ENCODE results near the gene BRINP2.

BRINP2 gene

GRCh38 chr1:177248258-177248657, 77.5 kb downstream of the BRINP2 start:
- no peaks in the 10 kb centered on the region for H3K4me1 ChIP-seq
- H3K27me3 ChIP-seq (ENCODE audit: low read depth) = no peaks in the 10 kb centered on the region
- no peaks in the 10 kb centered on the region for H3K9me3 ChIP-seq
- in situ Hi-C loops (cut with MboI; ENCODE audit: low sequenced_read_pairs) = no loop called here
- DNase-seq (ENCODE audit: low spot score in 2 of 2) = no peak
- no peak overlapping the region for H3K4me3 ChIP-seq
- H3K36me3 ChIP-seq (replicated peaks) = no peaks in the 10 kb centered on the region

- Histone ChIP-seq H3K27me3 (ENCODE audit: low read depth) (no peaks in the 10 kb centered on the region), H3K36me3 (replicated peaks) (no peaks in the 10 kb centered on the region), H3K4me1 (no peaks in the 10 kb centered on the region), H3K4me3 (no peak overlapping the region), H3K9me3 (no peaks in the 10 kb centered on the region)
- in situ Hi-C loops (cut with MboI; ENCODE audit: low sequenced_read_pairs) = no loop called here
- no peak for DNase-seq (ENCODE audit: low spot score in 2 of 2)
Observed at GRCh38 chr1:177249231-177249630, 78.5 kb downstream of the BRINP2 start.

- H3K4me1 ChIP-seq = no peaks in the 10 kb centered on the region
- no peaks in the 10 kb centered on the region for H3K27me3 ChIP-seq (ENCODE audit: low read depth)
- H3K36me3 ChIP-seq (replicated peaks) = no peaks in the 10 kb centered on the region
- no peak overlapping the region for H3K4me3 ChIP-seq
- in situ Hi-C loops (cut with MboI; ENCODE audit: low sequenced_read_pairs) = no loop called here
- no peak for DNase-seq (ENCODE audit: low spot score in 2 of 2)
- no peaks in the 10 kb centered on the region for H3K9me3 ChIP-seq
Observed at GRCh38 chr1:177252877-177253276, 82.1 kb downstream of the BRINP2 start.

GRCh38 chr1:177255411-177255810, 84.7 kb downstream of the BRINP2 start:
- H3K27me3 ChIP-seq (ENCODE audit: low read depth) = no peaks in the 10 kb centered on the region
- in situ Hi-C loops (cut with MboI; ENCODE audit: low sequenced_read_pairs) = no loop called here
- no peak for DNase-seq (ENCODE audit: low spot score in 2 of 2)
- H3K4me1 ChIP-seq = no peaks in the 10 kb centered on the region
- H3K9me3 ChIP-seq = no peaks in the 10 kb centered on the region
- no peak overlapping the region for H3K4me3 ChIP-seq
- no peaks in the 10 kb centered on the region for H3K36me3 ChIP-seq (replicated peaks)

- H3K4me3 ChIP-seq = no peak overlapping the region
- H3K4me1 ChIP-seq = no peaks in the 10 kb centered on the region
- H3K27me3 ChIP-seq (ENCODE audit: low read depth) = no peaks in the 10 kb centered on the region
- H3K36me3 ChIP-seq (replicated peaks) = no peaks in the 10 kb centered on the region
- in situ Hi-C loops (cut with MboI; ENCODE audit: low sequenced_read_pairs) = no loop called here
- DNase-seq (ENCODE audit: low spot score in 2 of 2) = peak; percentile 26 to 69
- no peaks in the 10 kb centered on the region for H3K9me3 ChIP-seq
Observed at GRCh38 chr1:177256153-177257075, 85.7 kb downstream of the BRINP2 start.

- Histone ChIP-seq H3K9me3 (no peaks in the 10 kb centered on the region), H3K4me1 (no peaks in the 10 kb centered on the region), H3K36me3 (replicated peaks) (no peaks in the 10 kb centered on the region), H3K4me3 (no peak overlapping the region), H3K27me3 (ENCODE audit: low read depth) (no peaks in the 10 kb centered on the region)
- no peak for DNase-seq (ENCODE audit: low spot score in 2 of 2)
- in situ Hi-C loops (cut with MboI; ENCODE audit: low sequenced_read_pairs) = no loop called here
Observed at GRCh38 chr1:177257128-177257527, 86.4 kb downstream of the BRINP2 start.

- Histone ChIP-seq H3K4me3 (no peak overlapping the region), H3K9me3 (no peaks in the 10 kb centered on the region), H3K4me1 (no peaks in the 10 kb centered on the region), H3K27me3 (ENCODE audit: low read depth) (no peaks in the 10 kb centered on the region), H3K36me3 (replicated peaks) (no peaks in the 10 kb centered on the region)
- in situ Hi-C loops (cut with MboI; ENCODE audit: low sequenced_read_pairs) = no loop called here
- no peak for DNase-seq (ENCODE audit: low spot score in 2 of 2)
Observed at GRCh38 chr1:177257576-177257975, 86.8 kb downstream of the BRINP2 start.

- H3K9me3 ChIP-seq = no peaks in the 10 kb centered on the region
- in situ Hi-C loops (cut with MboI; ENCODE audit: low sequenced_read_pairs) = no loop called here
- no peaks in the 10 kb centered on the region for H3K27me3 ChIP-seq (ENCODE audit: low read depth)
- H3K36me3 ChIP-seq (replicated peaks) = no peaks in the 10 kb centered on the region
- H3K4me3 ChIP-seq = no peak overlapping the region
- DNase-seq (ENCODE audit: low spot score in 2 of 2) = no peak
- H3K4me1 ChIP-seq = no peaks in the 10 kb centered on the region
Observed at GRCh38 chr1:177270863-177271262, 100.1 kb downstream of the BRINP2 start.

GRCh38 chr1:177273141-177273540, 102.4 kb downstream of the BRINP2 start:
- no peak for DNase-seq (ENCODE audit: low spot score in 2 of 2)
- Histone ChIP-seq H3K9me3 (no peaks in the 10 kb centered on the region), H3K27me3 (ENCODE audit: low read depth) (no peaks in the 10 kb centered on the region), H3K4me1 (no peaks in the 10 kb centered on the region), H3K36me3 (replicated peaks) (no peaks in the 10 kb centered on the region), H3K4me3 (no peak overlapping the region)
- in situ Hi-C loops (cut with MboI; ENCODE audit: low sequenced_read_pairs) = no loop called here

GRCh38 chr1:177274687-177275211, 104.0 kb downstream of the BRINP2 start:
- Histone ChIP-seq H3K9me3 (no peaks in the 10 kb centered on the region), H3K36me3 (replicated peaks) (no peaks in the 10 kb centered on the region), H3K27me3 (ENCODE audit: low read depth) (no peaks in the 10 kb centered on the region), H3K4me3 (no peak overlapping the region), H3K4me1 (no peaks in the 10 kb centered on the region)
- in situ Hi-C loops (cut with MboI; ENCODE audit: low sequenced_read_pairs) = no loop called here
- no peak for DNase-seq (ENCODE audit: low spot score in 2 of 2)

GRCh38 chr1:177275736-177276135, 105.0 kb downstream of the BRINP2 start:
- H3K9me3 ChIP-seq = no peaks in the 10 kb centered on the region
- no peaks in the 10 kb centered on the region for H3K4me1 ChIP-seq
- no peaks in the 10 kb centered on the region for H3K27me3 ChIP-seq (ENCODE audit: low read depth)
- in situ Hi-C loops (cut with MboI; ENCODE audit: low sequenced_read_pairs) = no loop called here
- H3K4me3 ChIP-seq = no peak overlapping the region
- H3K36me3 ChIP-seq (replicated peaks) = no peaks in the 10 kb centered on the region
- DNase-seq (ENCODE audit: low spot score in 2 of 2) = no peak

- DNase-seq (ENCODE audit: low spot score in 2 of 2) = no peak
- H3K36me3 ChIP-seq (replicated peaks) = no peaks in the 10 kb centered on the region
- H3K4me3 ChIP-seq = no peak overlapping the region
- H3K4me1 ChIP-seq = no peaks in the 10 kb centered on the region
- no peaks in the 10 kb centered on the region for H3K9me3 ChIP-seq
- in situ Hi-C loops (cut with MboI; ENCODE audit: low sequenced_read_pairs) = no loop called here
- no peaks in the 10 kb centered on the region for H3K27me3 ChIP-seq (ENCODE audit: low read depth)
Observed at GRCh38 chr1:177278626-177279390, 108.0 kb downstream of the BRINP2 start.

GRCh38 chr1:177281901-177282300, 111.1 kb downstream of the BRINP2 start:
- DNase-seq (ENCODE audit: low spot score in 2 of 2) = no peak
- Histone ChIP-seq H3K4me3 (no peak overlapping the region), H3K36me3 (replicated peaks) (no peaks in the 10 kb centered on the region)

GRCh38 chr1:177282976-177283375, 112.2 kb downstream of the BRINP2 start:
- Histone ChIP-seq H3K9me3 (no peaks in the 10 kb centered on the region), H3K4me1 (no peaks in the 10 kb centered on the region), H3K4me3 (no peak overlapping the region), H3K27me3 (ENCODE audit: low read depth) (no peaks in the 10 kb centered on the region), H3K36me3 (replicated peaks) (no peaks in the 10 kb centered on the region)
- in situ Hi-C loops (cut with MboI; ENCODE audit: low sequenced_read_pairs) = no loop called here
- DNase-seq (ENCODE audit: low spot score in 2 of 2) = no peak

More at GRCh38 chr1:177281901-177282300, 111.1 kb downstream of the BRINP2 start:
- in situ Hi-C loops (cut with MboI; ENCODE audit: low sequenced_read_pairs) = no loop called here
- H3K9me3 ChIP-seq = no peaks in the 10 kb centered on the region
- H3K27me3 ChIP-seq (ENCODE audit: low read depth) = no peaks in the 10 kb centered on the region
- H3K4me1 ChIP-seq = no peaks in the 10 kb centered on the region

All from HAP-1 (cell line).